Epithelial cell of esophagus (primary cell): ENCODE results near the gene ADCK2.
A peak's percentile ranks its signal among the peaks of the same experiment; 100 is the strongest.
"Not testable (repeated sequence)": the region's sequence is repeated elsewhere in the genome, so short reads cannot be mapped to it uniquely, and the experiment has no call there.

Experiments
- DNase-seq: peaks from one replicate; pipeline ENCODE4 v3.0.0; 2010; ENCODE audit warnings: low read depth
- H3K4me3 ChIP-seq: 2 replicates; pipeline ENCODE4 v1.5.1; 2011; ENCODE audit warnings: mild to moderate bottlenecking, low read length, control low read depth
- CTCF ChIP-seq: IDR thresholded peaks from 2 replicates; pipeline ENCODE4 v1.5.1; 2011; ENCODE audit warnings: low read depth, mild to moderate bottlenecking, low read length, control low read depth, inconsistent platforms; ENCODE audit not compliant: insufficient read depth; ENCODE audit errors: missing control alignments

ADCK2 gene

GRCh38 chr7:140640060-140640637, 32.6 kb upstream of the ADCK2 start:
- DNase-seq, result peak; percentile 42
- H3K4me3 ChIP-seq, result peak overlapping the region; percentile 29
- TF ChIP-seq CTCF, result no peak

- peak within 1 kb of the TSS; percentile 29 for H3K4me3 ChIP-seq
- DNase-seq, result no peak
These were observed 31.8 kb upstream of the ADCK2 start, which contains the start of gene DENND2A for GRCh38 chr7:140640727-140641523. TSS of gene DENND2A (minus strand) at chr7:140640813. CDS start at chr7:140602397, 38,416 bp downstream.

GRCh38 chr7:140641524-140642195, 31.1 kb upstream of the ADCK2 start:
- TF ChIP-seq CTCF, result no peak
- no peak overlapping the region for H3K4me3 ChIP-seq
- DNase-seq, result no peak

More at GRCh38 chr7:140640727-140641523, 31.8 kb upstream of the ADCK2 start, which contains the start of gene DENND2A:
- no peak for TF ChIP-seq CTCF

- no peak overlapping the region for H3K4me3 ChIP-seq
- TF ChIP-seq CTCF, result no peak
- no peak for DNase-seq
These were observed 29.3 kb upstream of the ADCK2 start for GRCh38 chr7:140643416-140643815.

GRCh38 chr7:140644761-140645160, 28.0 kb upstream of the ADCK2 start:
- DNase-seq, H3K4me3 ChIP-seq: not testable (repeated sequence)

- no peak overlapping the region for H3K4me3 ChIP-seq
- no peak for DNase-seq
- peak; percentile 9 for TF ChIP-seq CTCF
These were observed 27.4 kb upstream of the ADCK2 start for GRCh38 chr7:140645166-140645900.
